ENCODE measurements around the gene S100A10.

The S100A10 gene

DNA sequence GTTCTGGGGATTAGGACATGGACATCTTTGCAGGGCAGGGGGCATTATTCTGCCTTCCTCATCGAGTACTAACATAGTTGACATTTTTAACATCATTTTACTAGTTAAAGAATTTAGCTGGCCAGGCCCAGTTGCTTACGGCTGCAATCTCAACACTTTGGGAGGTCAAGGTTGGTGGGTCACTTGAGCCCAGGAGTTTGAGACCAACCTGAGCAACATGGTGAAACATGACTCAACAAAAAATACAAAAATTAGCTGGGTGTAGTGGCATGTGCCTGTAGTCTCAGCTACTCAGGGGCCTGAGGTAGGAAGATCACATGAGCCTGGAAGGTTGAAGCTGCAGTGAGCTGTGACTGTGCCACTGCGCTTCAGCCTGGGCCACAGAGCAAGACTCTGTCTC is 54.5 kb downstream of the S100A10 start:
- DNase-seq (ENCODE audit: low read depth in 4 of 4, low spot score in 1 of 4): no peak

DNA sequence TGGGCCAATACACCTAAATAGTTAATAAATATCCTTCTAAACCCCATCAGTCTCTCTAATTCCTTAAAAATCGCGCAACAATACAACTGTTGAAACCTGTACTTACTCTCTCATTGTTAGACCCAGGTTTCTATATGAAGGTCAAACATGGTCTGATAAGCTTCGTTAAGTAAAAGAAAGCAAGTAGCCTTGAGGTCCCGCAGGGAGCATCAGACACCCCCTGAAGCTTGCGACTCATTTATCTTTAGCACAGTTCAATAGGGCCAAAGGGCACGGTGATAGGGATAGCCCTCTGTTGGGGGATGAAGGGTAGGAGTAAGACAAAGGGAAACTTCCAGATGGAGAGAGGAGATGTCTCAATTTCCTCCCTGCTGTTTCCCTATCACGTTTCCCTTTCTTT is 57.0 kb downstream of the S100A10 start:
- DNase-seq (ENCODE audit: low read depth in 4 of 4, low spot score in 1 of 4): no peak

DNA sequence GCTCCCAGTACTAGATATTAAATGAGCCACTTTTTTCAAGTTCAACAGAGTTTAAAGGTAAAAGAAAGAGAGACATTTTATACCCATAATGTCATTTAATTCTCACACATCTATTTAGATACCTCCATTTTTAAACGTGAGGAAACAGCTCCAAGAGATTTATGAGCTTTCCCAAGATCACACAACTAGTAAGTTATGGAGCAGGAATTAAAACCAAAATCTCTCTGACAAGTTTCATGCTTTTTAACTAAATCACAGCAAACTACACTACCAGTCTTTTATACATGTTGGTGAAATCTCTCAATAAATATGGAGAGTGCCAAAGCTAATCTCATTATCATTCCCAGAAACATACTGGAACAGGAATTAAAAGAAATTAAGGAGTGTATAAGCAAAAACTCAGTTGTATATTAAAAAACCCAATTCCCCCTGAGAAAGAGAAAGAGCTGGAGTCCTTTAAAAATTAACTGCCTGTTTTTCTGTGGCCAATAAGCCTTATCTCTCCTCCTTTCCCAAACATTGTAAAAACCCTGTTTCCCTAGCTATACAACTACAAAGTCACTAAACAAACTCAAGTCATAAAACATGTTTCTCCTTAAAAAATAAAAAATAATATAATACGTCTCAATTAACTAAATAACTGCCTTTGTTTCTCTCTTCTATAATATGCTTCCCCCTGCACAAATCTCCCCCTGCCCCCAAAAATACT is 57.6 kb downstream of the S100A10 start:
- DNase-seq (ENCODE audit: low read depth in 4 of 4, low spot score in 1 of 4): no peak

DNA sequence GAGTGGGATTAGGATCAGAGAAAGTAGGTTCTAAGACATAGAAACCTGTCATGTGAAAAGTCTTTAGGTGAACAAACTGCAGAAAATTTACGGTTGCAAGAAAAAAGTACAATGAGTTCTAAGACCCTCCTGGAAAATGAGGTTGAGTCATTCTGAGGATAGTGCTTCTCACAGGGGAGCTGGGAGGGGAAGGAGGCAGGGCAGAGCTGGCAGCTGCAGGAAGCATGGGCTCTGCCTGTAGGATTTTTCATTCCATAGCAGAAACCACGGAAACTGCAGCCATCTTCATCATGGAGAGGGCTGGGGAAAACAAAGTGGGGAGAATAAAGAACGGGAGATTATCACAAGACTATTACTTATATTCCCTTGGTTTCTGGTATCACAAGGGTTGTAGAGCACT is 58.5 kb downstream of the S100A10 start:
- DNase-seq (ENCODE audit: low read depth in 4 of 4, low spot score in 1 of 4): no peak

DNA sequence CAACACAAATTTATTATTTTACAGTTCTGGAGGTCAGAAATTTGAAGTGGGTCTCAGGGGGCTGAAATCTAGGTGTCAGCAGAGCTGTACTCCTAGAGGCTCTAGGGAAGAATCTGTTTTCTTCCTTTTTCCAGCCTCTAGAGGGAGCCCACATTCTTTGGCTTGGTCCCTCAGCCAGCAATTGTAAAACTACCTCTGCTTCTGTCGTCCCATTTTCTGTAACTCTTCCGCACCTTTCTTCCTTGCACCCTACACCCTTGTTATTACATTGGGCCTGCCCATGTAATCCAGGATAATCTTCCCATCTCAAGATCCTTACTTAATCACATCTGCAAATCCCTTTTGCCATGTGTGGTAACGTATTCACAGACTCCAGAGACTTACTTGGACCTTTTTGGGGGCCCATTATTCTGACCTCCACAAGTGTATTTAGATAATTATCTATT is 59.6 kb downstream of the S100A10 start:
- peak in 3 of 4 experiments; percentile 17 to 22 (median 21) for DNase-seq (ENCODE audit: low read depth in 4 of 4, low spot score in 1 of 4)
